Panc1 (cell line): ENCODE data around the gene ADCY2. TPM values are rescaled to one million over a fixed set of nuclear protein-coding genes. Genes with fewer than 3 reads are reported as not detected.

Experiments used
- ATAC-seq: fragments of 200-7000 bp; cut with Tn5 transposase; 2 replicates; pipeline ENCODE4 v1.9.1; 2020; ENCODE audit warnings: mild to moderate bottlenecking, moderate library complexity
- BruUV-seq: library from RNA; stranded (reverse); fragments of 400-500 nt; replicated peaks from 2 replicates; lab custom pipeline; 2021; lab: Mats Ljungman, UMichigan
- CTCF ChIA-PET: fragments of 300-600 bp; sonication (Branson Sonifier 250); formaldehyde crosslinking; loops from one replicate; lab custom pipeline; 2022; ENCODE audit warnings: antibody characterized with exemption; lab: Charles Lee
- POLR2A ChIA-PET: fragments of 300-600 bp; sonication (Branson Sonifier 250); formaldehyde crosslinking; loops from one replicate; lab custom pipeline; 2022; ENCODE audit warnings: antibody characterized with exemption; lab: Charles Lee
- DNase-seq: peaks from one replicate; pipeline ENCODE4 v3.0.0-alpha.2; 2010; ENCODE audit warnings: low read depth, low spot score
- H3K27ac ChIP-seq: 2 replicates; pipeline ENCODE4 v1.5.1; 2011; ENCODE audit warnings: mild to moderate bottlenecking, low read length, inconsistent platforms
- H3K27me3 ChIP-seq: fragments of 200-500 bp; sonication (Bioruptor generic); 2 replicates; pipeline ENCODE4 v1.6.0; 2014; ENCODE audit warnings: low read length, inconsistent platforms; ENCODE audit not compliant: control insufficient read depth, insufficient read depth
- H3K36me3 ChIP-seq: fragments of 200-500 bp; sonication (Bioruptor generic); 2 replicates; pipeline ENCODE4 v1.5.1; 2014; ENCODE audit warnings: inconsistent platforms, mild to moderate bottlenecking, low read length, moderate library complexity; ENCODE audit not compliant: control insufficient read depth, insufficient read depth
- H3K4me1 ChIP-seq: 2 replicates; pipeline ENCODE4 v1.5.1; 2011; ENCODE audit warnings: inconsistent platforms, mild to moderate bottlenecking, low read length, moderate library complexity; ENCODE audit not compliant: control insufficient read depth, insufficient read depth
- H3K4me3 ChIP-seq, 2 experiments: 2 replicates each; pipeline ENCODE4 v1.5.1; 2011 to 2012; ENCODE audit warnings: low read depth in 2 of 2, low read length in 2 of 2, mild to moderate bottlenecking in 2 of 2, inconsistent platforms in 1 of 2, moderate library complexity in 1 of 2
- H3K9me3 ChIP-seq: fragments of 200-500 bp; sonication (Bioruptor generic); 2 replicates; pipeline ENCODE4 v1.5.1; 2014; ENCODE audit warnings: low read depth, mild to moderate bottlenecking, inconsistent platforms, low read length, moderate library complexity; ENCODE audit not compliant: control insufficient read depth, insufficient read depth
- POLR2AphosphoS5 ChIP-seq: IDR thresholded peaks from 2 replicates; pipeline ENCODE4 v1.6.1; 2012; ENCODE audit warnings: mild to moderate bottlenecking, low read depth, low read length, moderate library complexity
- SIN3A ChIP-seq: IDR thresholded peaks from 2 replicates; pipeline ENCODE4 v1.6.1; 2012; ENCODE audit warnings: low read depth, mild to moderate bottlenecking, low read length, moderate library complexity, borderline replicate concordance; ENCODE audit not compliant: insufficient read depth
- TCF7L2 ChIP-seq: IDR thresholded peaks from 2 replicates; pipeline ENCODE4 v1.6.1; 2011; ENCODE audit warnings: mild to moderate bottlenecking, low read depth, low read length, inconsistent platforms
- in situ Hi-C: cut with HindIII; loops from 2 replicates; pipeline ENCODE4 v1.10.0; 2016; ENCODE audit warnings: low sequenced_read_pairs, low pct_unique_long_range_greater_than_20kb
- intact Hi-C: fragments of 100-400 bp; cut with micrococcal nuclease; formaldehyde crosslinking; loops from one replicate; pipeline ENCODE4 v1.10.0; 2022; ENCODE audit not compliant: unreplicated experiment
- total RNA-seq: library from RNA; stranded (reverse); gene quantifications from one replicate; pipeline ENCODE4 v1.2.1, GENCODE V29; 2021; ENCODE audit not compliant: unreplicated experiment
- TF ChIP-seq, protein P1 (sequence below), 2 experiments: IDR thresholded peaks; 2 replicates each; pipeline ENCODE4 v1.6.1; 2011 to 2012; ENCODE audit warnings: low read depth in 2 of 2, control low read depth in 1 of 2, low read length in 1 of 2, mild to moderate bottlenecking in 1 of 2, moderate library complexity in 1 of 2; ENCODE audit not compliant: insufficient read depth in 1 of 2
- TF ChIP-seq, protein P2 (sequence below): fragments of 450-650 bp; IDR thresholded peaks from 2 replicates; pipeline ENCODE4 v1.5.1; 2017; ENCODE audit warnings: mild to moderate bottlenecking

The ADCY2 gene
- total RNA-seq, 1 experiment from 2014 or later: 0.13 TPM

DNA sequence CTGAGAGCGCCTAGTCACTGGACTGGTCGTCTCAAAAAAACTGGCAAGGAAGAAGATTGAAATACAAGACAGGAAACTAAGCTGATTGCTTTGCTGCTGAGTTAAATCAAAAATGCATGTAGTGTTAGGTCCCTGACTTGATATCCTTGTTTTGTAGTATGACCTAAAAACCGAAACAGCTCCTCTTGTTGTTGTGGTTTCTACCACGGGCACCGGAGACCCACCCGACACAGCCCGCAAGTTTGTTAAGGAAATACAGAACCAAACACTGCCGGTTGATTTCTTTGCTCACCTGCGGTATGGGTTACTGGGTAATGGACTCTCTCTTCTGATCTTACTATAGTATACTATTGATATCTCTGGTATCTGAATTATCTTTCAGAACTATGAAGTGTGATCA lies 477.3 kb downstream of the ADCY2 start:
- Histone ChIP-seq H3K27me3 (no peaks in the 10 kb centered on the region), H3K27ac (no peak overlapping the region), H3K4me1 (peaks cover 13% of the 10 kb centered on the region), H3K4me3 (no peak overlapping the region), H3K36me3 (peaks cover 38% of the 10 kb centered on the region), H3K9me3 (no peaks in the 10 kb centered on the region)
- intact Hi-C loops (no loop called here), in situ Hi-C loops (no loop called here)
- BruUV-seq: no TSS peak
- TF ChIP-seq, protein P1, sequence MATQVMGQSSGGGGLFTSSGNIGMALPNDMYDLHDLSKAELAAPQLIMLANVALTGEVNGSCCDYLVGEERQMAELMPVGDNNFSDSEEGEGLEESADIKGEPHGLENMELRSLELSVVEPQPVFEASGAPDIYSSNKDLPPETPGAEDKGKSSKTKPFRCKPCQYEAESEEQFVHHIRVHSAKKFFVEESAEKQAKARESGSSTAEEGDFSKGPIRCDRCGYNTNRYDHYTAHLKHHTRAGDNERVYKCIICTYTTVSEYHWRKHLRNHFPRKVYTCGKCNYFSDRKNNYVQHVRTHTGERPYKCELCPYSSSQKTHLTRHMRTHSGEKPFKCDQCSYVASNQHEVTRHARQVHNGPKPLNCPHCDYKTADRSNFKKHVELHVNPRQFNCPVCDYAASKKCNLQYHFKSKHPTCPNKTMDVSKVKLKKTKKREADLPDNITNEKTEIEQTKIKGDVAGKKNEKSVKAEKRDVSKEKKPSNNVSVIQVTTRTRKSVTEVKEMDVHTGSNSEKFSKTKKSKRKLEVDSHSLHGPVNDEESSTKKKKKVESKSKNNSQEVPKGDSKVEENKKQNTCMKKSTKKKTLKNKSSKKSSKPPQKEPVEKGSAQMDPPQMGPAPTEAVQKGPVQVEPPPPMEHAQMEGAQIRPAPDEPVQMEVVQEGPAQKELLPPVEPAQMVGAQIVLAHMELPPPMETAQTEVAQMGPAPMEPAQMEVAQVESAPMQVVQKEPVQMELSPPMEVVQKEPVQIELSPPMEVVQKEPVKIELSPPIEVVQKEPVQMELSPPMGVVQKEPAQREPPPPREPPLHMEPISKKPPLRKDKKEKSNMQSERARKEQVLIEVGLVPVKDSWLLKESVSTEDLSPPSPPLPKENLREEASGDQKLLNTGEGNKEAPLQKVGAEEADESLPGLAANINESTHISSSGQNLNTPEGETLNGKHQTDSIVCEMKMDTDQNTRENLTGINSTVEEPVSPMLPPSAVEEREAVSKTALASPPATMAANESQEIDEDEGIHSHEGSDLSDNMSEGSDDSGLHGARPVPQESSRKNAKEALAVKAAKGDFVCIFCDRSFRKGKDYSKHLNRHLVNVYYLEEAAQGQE (IDR thresholded peaks at IDR 0.05; ENCODE audit: insufficient read depth in 1 of 2, low read depth in 2 of 2, low read length in 1 of 2): no peak
- TF ChIP-seq, protein P2, sequence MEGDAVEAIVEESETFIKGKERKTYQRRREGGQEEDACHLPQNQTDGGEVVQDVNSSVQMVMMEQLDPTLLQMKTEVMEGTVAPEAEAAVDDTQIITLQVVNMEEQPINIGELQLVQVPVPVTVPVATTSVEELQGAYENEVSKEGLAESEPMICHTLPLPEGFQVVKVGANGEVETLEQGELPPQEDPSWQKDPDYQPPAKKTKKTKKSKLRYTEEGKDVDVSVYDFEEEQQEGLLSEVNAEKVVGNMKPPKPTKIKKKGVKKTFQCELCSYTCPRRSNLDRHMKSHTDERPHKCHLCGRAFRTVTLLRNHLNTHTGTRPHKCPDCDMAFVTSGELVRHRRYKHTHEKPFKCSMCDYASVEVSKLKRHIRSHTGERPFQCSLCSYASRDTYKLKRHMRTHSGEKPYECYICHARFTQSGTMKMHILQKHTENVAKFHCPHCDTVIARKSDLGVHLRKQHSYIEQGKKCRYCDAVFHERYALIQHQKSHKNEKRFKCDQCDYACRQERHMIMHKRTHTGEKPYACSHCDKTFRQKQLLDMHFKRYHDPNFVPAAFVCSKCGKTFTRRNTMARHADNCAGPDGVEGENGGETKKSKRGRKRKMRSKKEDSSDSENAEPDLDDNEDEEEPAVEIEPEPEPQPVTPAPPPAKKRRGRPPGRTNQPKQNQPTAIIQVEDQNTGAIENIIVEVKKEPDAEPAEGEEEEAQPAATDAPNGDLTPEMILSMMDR: no peak
- TF ChIP-seq POLR2AphosphoS5 (no peak), TCF7L2 (no peak), SIN3A (no peak)
- ChIA-PET CTCF (no interaction called here), POLR2A (no interaction called here)
- ATAC-seq (no peak), DNase-seq (no peak)

DNA sequence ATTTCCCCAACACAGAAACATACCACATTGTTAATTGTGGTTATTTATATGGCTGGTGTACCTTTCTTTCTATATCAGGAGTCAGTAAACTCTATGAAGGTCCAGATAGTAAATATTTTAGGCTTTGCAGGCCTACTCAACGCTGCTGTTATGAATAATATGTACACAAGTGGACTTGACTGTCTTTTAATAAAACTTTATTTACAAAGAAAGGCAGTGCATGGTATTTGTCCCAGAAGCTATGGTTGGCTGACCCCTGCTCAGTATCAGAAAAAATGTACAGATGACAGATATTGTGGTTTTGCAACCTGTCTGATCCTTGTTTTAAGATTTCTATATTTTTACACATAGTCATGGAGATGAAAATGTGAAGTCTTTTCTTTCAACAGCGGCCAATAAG lies 478.7 kb downstream of the ADCY2 start:
- intact Hi-C loops: no loop called here

More for the DNA sequence above, 478.7 kb downstream of the ADCY2 start:
- Histone ChIP-seq H3K4me3 (no peak overlapping the region), H3K4me1 (peaks cover 13% of the 10 kb centered on the region), H3K27ac (no peak overlapping the region), H3K9me3 (no peaks in the 10 kb centered on the region), H3K36me3 (peaks cover 42% of the 10 kb centered on the region), H3K27me3 (no peaks in the 10 kb centered on the region)
- TF ChIP-seq, protein P2: no peak
- TF ChIP-seq SIN3A: no peak
- TF ChIP-seq POLR2AphosphoS5: no peak
- TF ChIP-seq TCF7L2: no peak
- TF ChIP-seq, protein P1 (IDR thresholded peaks at IDR 0.05; ENCODE audit: insufficient read depth in 1 of 2, low read depth in 2 of 2, low read length in 1 of 2): no peak
- in situ Hi-C loops: no loop called here
- ATAC-seq: no peak
- ChIA-PET CTCF (interaction anchor here (0.5 kb wide), 1 partner anchor 1108 kb away, joined by 7 read pairs; no protein-coding TSS in a partner anchor), POLR2A (interaction anchor here (0.6 kb wide), 1 partner anchor 404 kb away, joined by 5 read pairs; no protein-coding TSS in a partner anchor)
- DNase-seq: no peak
- no TSS peak for BruUV-seq
